Bone marrow (tissue), 2 donors: ENCODE data around the gene HS6ST1.

Experiments used
- DNase-seq, 2 donors: peaks; one replicate each; lab custom pipeline; 2025; lab: John Stamatoyannopoulos, UW

HS6ST1 gene

GRCh38 chr2:128347701-128348539, 29.3 kb upstream of the HS6ST1 start:
- no peak for DNase-seq

GRCh38 chr2:128347171-128347558, 28.5 kb upstream of the HS6ST1 start:
- DNase-seq: no peak

DNA sequence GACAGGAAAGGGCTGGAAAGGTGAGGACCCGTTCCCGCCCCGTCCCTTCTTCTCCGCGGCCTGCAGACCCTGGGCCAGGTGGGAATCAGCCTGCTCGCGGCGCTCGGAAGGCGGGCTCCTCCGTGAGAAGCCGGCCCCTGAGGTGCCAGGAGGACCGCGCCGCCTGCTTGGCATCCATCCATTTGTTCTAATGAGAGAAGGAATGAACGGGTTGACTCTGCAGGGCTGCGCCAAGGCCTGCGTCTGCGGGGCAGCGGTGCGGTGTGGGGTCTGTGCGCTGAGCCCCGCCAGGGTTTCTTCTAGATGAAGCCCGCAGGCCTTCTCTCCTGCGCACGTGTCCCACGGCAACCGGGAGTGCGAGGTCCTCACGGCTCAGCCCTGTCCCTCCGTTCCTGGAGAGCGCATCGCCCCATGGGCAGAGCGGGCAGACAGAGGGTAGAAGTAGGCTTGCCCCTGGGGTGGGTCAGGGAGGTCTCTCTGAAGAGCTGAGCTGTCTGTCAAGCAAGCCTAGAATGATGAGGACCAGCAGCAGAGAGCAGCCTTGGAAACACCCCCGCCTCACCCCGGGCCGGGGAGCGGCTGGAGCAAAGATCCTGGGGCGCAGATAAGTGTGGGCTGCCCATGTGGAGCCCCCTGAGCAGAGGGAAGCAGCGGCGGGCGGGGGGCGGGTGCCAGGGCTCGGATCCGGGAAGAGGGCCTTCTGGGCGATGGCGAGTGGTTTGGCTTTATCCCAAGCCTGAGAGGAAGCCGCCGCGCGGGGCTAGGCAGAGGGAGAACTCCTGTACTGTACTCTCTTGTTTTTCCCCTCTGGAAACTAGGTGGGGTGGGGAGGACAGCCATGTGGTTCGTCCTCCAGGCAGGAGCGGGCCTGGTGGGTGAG, 27.9 kb upstream of the HS6ST1 start:
- DNase-seq: no peak

- DNase-seq: no peak
Measured at GRCh38 chr2:128345436-128346165, 26.9 kb upstream of the HS6ST1 start.

- DNase-seq: no peak
Measured at GRCh38 chr2:128344101-128344500, 25.4 kb upstream of the HS6ST1 start.

DNA sequence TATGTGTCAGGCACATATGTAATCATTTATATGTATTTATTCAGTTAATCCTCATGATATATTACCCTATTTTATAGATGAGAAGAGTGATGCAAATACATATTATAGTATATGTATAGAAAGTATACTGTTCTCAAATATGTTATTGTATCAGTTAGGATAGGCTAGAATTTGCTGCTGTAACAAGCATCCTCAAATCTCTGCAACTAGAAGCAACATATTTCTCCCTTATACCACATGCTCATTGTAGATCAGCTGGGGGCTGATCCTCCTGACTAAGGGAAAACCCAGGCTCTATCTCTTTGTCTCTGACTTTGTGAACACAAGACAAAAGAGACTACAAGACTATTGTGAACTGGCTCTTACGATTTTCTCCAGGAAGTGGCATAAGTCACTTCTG, 24.8 kb upstream of the HS6ST1 start:
- no peak for DNase-seq

- no peak for DNase-seq
Measured at GRCh38 chr2:128342550-128342949, 23.9 kb upstream of the HS6ST1 start.

GRCh38 chr2:128341621-128342020, 23.0 kb upstream of the HS6ST1 start:
- no peak for DNase-seq

DNA sequence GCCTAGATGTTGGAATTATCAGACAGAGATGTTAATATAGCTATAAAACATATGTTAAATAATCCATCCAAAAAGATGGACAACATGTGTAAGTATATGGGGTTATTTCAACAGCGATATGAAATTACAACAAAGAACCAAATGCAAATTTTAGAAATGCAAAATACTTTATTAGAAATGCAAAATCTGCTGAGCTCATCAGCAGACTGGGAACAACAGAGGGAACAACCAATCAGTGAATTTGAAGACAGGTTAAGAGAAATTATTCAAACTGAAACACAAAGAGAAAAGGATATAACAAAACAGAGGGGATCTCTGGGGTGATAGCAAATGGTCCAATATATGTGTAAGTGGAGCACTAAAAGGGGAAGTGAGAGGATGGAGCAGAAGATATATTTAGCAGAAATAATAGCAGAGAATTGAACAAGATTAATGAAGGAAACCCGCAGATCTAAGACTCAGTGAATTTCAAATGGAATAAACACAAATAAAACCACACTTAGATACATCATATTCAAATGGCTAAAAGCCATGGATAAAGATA, 13.5 kb upstream of the HS6ST1 start:
- no peak for DNase-seq

DNA sequence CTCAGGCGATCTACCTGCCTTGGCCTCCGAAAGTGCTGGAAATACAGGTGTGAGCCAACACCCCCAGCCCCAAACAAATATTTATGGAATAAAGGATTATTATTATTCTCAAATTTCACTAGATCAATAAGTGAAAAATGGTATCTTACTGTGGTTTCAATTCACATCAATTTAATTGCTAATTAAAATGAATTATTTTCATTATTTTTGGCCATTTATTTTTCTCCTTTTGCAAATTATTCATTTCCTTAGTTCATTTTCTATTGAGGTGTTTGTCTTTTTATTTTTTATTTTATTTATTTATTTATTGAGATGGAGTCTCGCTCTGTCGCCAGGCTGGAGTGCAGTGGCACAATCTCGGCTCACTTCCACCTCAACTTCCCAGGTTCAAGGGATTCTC, 11.9 kb upstream of the HS6ST1 start:
- DNase-seq: no peak

DNA sequence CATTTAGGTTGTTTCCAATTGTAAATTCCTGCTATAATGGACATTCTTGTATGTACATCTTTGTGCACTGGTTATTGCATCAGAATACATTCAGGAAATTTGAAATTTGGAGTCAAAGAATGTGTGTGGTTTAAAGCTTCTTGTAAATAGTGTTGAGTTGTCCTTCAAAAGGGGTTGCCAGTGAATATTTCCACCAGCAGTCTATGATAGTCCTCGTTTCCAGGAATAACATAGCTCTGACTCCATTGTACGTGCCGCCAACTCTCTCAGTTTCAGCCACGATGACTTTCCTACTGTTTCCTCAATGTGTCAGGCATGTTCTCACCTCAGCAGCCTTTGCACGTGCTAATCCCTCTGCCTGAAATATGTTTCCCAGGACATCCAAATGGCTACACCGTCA, 10.9 kb upstream of the HS6ST1 start:
- DNase-seq: no peak

- no peak for DNase-seq
Measured at GRCh38 chr2:128327180-128327964, 8.7 kb upstream of the HS6ST1 start.

DNA sequence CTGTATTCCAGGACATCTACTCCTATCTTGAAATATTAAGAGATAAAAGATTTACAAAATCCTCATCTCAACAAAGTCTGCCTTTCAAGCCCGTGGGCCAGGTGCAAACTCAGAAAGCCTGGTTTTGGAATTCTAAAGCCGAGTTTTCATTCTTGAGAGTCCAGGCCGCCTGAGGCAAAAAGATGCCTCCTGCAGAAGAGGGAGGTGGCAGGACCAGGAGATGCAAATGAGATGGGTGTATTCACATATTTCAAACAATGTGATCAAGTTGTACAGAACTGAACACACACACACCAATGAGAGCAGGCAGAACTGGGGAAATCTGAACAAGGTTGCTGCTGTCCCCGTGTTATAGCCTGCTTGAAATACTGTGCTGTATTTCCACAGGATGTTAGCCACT, 7.7 kb upstream of the HS6ST1 start:
- no peak for DNase-seq

GRCh38 chr2:128325611-128326181, 7.0 kb upstream of the HS6ST1 start:
- no peak for DNase-seq

DNA sequence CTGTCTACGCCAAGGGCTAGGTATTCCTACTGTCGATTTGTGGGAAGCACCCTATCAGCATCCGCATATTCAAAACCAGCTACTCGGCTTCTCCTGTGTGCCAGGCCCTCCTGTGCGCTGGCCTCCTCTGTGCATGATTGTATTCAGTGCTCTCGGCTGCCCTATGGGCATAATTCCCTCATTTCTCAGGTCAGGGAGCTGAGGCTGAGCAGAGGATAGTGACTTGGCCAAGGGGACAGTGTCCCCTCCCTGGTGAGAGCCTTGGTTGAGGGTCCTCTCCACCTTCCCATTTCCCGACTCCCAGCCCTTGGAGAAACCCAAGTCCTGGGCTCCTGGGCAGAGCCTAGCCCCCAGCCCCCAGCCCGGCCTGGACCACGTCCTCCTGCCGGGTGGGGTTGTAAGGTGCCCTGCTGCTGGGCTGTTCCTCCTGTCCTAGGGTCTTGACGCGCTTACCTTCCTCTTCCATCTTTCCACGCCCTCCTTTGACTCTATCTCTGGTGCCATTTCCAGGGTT, 6.3 kb upstream of the HS6ST1 start:
- no peak for DNase-seq

DNA sequence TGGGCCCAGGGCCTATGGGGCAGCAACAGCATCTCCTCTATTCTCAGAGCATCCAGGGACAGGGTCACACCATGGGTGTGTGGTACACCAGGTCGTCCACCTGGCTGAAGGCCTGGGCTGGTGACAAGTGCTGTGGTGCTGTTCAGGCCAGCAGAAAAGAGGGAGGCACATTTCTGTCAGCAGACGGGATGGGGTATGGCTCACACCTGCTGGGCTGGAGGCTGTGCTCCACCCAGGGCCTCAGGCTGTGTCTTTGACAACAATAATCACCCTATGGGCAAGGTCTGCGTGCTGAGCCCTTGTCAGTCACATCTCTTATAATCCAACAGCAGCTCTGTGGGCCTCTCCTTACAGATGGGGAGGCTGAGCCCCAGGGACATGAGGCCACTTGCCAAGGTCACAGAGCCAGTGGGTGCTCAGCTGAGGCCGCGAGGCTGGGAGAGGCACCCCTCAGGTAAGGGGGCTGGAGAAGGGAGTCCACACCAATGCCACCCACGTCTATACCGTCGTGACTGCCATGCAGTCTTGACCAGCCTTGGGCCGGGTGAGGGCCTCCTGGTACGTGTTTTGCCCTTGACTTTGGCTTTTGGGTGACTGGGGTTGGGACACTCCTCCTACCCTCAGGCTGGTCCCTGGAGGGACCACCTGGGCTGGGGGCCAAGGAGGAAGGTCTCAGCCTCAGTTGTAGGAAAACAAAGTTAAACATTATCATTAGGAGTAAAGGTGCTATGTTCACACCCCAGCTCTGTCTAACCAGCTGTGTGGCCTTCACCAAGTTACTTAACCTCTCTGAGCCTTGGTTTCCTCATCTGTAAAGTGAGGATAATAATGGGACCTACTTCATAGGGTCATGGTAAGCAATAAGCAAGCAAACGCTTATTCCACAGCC, 5.6 kb upstream of the HS6ST1 start:
- no peak for DNase-seq

- DNase-seq: no peak
Measured at GRCh38 chr2:128323555-128323931, 4.9 kb upstream of the HS6ST1 start.

GRCh38 chr2:128322715-128323554, 4.3 kb upstream of the HS6ST1 start:
- no peak for DNase-seq
